Measurements from ENCODE around the gene RNFT1.
"Not testable (repeated sequence)": the region's sequence is repeated elsewhere in the genome, so short reads cannot be mapped to it uniquely, and the experiment has no call there.

The RNFT1 gene, protein sequence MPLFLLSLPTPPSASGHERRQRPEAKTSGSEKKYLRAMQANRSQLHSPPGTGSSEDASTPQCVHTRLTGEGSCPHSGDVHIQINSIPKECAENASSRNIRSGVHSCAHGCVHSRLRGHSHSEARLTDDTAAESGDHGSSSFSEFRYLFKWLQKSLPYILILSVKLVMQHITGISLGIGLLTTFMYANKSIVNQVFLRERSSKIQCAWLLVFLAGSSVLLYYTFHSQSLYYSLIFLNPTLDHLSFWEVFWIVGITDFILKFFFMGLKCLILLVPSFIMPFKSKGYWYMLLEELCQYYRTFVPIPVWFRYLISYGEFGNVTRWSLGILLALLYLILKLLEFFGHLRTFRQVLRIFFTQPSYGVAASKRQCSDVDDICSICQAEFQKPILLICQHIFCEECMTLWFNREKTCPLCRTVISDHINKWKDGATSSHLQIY

GRCh38 chr17:59964482-59965328 lies at the start of gene RNFT1:
RNFT1 (minus strand) TSS chr17:59964740; CDS start chr17:59964663, 77 bp downstream.
- peak; percentile 89 for DNase-seq

- not testable (repeated sequence) for DNase-seq
Observed at GRCh38 chr17:60009326-60009725, 44.8 kb upstream of the RNFT1 start.

GRCh38 chr17:60008377-60008776 lies 43.8 kb upstream of the RNFT1 start:
- DNase-seq: not testable (repeated sequence)

DNA sequence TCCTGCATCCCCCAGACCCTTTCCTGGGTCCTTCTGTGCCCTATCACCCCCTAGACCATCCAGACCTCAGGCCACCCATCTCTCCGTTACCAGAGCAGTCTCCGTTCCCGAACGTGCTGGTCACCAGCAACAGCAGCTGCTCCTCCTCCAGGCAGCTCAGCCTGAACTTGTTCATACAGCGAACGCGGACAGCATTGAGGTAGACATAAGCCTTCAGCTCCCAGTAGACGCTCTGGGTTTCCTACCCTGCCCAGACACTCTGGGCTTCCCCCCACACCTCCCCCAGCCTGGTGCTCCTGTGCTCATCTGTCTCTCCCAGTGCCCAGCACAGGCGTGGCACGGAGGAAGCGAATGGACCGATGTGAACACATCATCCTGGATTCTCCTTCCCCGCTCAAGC lies 41.6 kb upstream of the RNFT1 start:
- DNase-seq: no peak

- not testable (repeated sequence) for DNase-seq
Observed at GRCh38 chr17:60004561-60004960, 40.0 kb upstream of the RNFT1 start.

GRCh38 chr17:60002405-60002804 lies 37.9 kb upstream of the RNFT1 start:
- not testable (repeated sequence) for DNase-seq

DNA sequence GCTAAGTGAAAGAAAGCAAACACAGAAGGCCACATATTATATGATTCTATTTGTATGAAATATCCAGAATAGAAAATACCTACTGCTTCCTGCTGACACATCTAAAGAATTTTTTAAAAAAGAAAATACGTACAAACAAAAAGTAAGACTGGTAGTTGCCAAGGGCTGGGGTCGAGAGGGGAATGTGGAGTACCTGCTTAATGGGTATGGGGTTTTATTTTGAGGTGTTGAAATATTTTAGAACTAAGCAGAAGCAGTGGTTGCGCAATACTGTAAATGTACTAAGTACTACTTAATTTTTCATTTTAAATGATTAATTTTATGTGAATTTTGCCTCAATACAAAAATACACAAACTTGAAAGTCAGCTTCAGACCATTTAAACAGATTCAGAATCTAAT lies 32.1 kb upstream of the RNFT1 start:
- not testable (repeated sequence) for DNase-seq

GRCh38 chr17:59975166-59975565 lies 10.6 kb upstream of the RNFT1 start:
- not testable (repeated sequence) for DNase-seq

GRCh38 chr17:59973483-59973882 lies 8.9 kb upstream of the RNFT1 start:
- not testable (repeated sequence) for DNase-seq

DNA sequence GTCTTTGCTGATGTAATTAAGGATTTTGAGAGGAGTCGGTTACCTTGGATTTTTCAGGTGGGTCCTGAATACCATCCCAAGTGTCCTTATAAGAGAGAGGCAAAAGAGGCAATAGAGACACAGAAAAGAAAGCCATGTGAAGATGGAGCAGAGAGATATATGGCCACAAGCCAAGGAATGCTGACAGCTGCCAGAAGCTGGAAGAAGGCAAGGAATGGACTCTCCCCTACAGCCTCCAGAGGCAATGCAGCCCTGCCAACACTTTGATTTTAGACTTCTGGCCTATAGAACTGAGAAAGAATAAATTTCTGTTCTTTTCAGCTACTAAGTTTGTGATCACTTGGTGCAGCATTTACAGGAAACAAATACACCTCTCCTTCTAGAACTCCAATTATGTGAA lies 8.2 kb upstream of the RNFT1 start:
- DNase-seq: no peak

GRCh38 chr17:59971771-59972170 lies 7.2 kb upstream of the RNFT1 start:
- DNase-seq: not testable (repeated sequence)

- DNase-seq: peak; percentile 49
Observed at GRCh38 chr17:59963738-59964481, 630 bp downstream of the RNFT1 start.

DNA sequence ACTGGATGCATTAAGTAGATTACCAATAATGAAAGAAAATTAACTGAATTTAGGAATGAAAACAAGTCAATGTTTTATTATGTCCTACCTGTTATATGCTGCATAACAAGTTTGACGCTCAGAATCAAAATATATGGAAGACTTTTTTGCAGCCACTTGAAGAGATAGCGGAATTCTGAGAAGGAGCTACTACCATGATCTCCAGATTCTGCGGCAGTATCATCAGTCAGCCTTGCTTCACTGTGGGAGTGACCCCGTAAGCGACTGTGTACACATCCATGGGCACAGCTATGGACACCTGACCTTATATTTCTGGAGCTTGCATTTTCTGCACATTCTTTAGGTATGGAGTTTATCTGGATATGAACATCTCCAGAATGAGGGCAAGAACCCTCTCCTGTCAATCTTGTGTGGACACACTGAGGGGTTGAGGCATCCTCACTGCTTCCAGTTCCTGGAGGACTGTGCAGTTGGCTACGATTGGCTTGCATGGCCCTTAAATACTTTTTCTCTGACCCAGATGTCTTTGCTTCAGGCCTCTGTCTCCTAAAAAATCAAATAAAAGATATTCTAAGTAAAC lies 1.7 kb downstream of the RNFT1 start:
- DNase-seq: no peak

- not testable (repeated sequence) for DNase-seq
Observed at GRCh38 chr17:59959574-59959973, 5.0 kb downstream of the RNFT1 start.

- DNase-seq: no peak
Observed at GRCh38 chr17:59954856-59955255, 9.7 kb downstream of the RNFT1 start.

DNA sequence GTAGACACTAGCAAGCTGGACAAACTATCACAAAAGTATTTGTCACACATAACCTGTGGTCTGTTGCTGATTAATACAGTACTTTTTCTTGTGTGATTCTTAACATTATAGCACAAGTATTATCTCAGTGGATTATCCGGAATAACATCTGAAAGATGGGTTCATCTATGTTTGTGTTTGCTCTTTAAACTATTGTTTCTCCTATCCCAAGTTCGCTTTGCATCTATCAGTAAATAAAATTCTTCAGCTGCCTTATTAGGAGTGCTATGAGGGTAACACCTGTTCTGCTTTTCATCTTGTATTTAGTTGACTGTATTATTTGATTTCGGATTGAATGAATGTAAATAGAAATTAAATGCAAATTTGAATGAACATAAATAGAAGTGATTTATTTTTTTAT lies 14.5 kb downstream of the RNFT1 start:
- DNase-seq: no peak

DNA sequence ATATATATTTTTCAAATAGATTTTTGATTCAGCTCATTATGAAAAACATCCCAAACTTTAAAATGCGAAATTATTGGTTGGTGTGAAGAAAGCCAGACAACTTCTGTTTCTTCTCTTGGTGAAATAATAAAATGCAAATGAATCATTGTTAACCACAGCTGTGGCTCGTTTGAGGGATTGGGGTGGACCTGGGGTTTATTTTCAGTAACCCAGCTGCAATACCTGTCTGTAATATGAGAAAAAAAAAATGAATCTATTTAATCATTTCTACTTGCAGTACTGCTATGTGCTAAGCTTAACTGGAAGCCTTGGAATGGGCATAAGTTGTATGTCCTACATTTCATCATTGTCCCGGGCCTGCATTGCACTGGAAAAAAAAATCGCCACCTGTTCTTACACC lies 17.2 kb downstream of the RNFT1 start:
- not testable (repeated sequence) for DNase-seq

DNA sequence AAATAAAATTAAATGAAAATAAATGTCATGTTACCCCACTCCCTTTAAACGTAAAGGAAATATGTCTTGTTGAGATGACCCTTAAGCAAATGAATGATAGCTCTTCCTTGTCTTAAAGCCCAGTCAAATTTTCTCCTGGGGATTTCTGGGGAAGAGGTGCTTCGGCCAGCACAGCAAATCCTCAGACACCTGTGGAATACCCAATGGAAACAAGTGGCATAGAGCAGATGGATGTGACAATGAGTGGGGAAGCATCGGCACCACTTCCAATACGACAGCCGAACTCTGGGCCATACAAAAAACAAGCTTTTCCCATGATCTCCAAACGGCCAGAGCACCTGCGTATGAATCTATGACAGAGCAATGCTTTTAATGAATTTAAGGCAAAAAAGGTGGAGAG lies 18.1 kb downstream of the RNFT1 start:
- DNase-seq: not testable (repeated sequence)

DNA sequence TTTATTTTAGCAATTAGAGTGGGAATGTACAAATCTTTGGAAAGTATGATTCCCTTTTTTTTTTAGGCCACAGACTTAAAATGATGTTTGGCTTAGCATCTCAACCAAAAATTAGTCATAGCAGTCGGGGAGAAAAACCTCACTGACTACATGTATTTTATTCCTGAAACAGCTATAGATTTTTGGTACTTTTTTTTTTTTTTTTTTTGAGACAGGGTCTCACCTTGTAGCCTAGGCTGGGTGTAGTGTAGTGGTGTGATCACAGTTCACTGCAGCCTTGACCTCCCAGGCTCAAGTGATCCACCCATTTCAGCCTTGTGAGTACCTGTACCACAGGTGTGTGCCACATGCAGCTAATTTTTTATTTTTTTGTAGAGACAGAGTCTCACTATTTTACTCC lies 23.4 kb downstream of the RNFT1 start:
- no peak for DNase-seq

- peak; percentile 17 for DNase-seq
Observed at GRCh38 chr17:59940697-59941096, 23.8 kb downstream of the RNFT1 start.

GRCh38 chr17:59933317-59933716 lies 31.2 kb downstream of the RNFT1 start:
- not testable (repeated sequence) for DNase-seq

- DNase-seq: not testable (repeated sequence)
Observed at GRCh38 chr17:59930768-59931167, 33.8 kb downstream of the RNFT1 start.

GRCh38 chr17:59930121-59930520 lies 34.4 kb downstream of the RNFT1 start:
- not testable (repeated sequence) for DNase-seq
